NCI-H1417 treated with DMSO at 0.1 percent for 48 hours (cell line): ENCODE measurements around the gene LPGAT1.
"Not testable (repeated sequence)": the region's sequence is repeated elsewhere in the genome, so short reads cannot be mapped to it uniquely, and the experiment has no call there.

Experiments used
- DNase-seq: peaks from one replicate; lab custom pipeline; 2025; lab: John Stamatoyannopoulos, UW

LPGAT1 gene

DNA sequence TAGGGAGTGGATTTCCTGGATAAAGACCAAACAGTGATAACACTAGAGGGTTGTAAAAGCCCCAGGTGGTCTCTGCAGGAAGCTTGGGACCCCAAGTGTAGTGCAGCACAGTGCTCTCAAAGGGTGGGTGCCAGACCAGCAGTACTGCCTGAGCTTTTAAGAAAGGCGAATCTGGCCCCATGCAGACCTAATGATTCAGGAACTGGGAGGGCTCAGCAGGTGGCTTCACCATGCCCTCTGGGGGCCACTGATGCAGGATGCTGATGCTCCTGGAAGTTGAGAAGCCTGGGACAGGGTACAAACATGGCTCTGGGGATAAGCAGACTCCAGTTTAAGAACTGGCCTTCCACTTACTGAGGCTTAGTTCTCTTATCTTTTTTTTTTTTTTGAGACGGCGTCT is 126.0 kb downstream of the LPGAT1 start:
- DNase-seq: no peak

DNA sequence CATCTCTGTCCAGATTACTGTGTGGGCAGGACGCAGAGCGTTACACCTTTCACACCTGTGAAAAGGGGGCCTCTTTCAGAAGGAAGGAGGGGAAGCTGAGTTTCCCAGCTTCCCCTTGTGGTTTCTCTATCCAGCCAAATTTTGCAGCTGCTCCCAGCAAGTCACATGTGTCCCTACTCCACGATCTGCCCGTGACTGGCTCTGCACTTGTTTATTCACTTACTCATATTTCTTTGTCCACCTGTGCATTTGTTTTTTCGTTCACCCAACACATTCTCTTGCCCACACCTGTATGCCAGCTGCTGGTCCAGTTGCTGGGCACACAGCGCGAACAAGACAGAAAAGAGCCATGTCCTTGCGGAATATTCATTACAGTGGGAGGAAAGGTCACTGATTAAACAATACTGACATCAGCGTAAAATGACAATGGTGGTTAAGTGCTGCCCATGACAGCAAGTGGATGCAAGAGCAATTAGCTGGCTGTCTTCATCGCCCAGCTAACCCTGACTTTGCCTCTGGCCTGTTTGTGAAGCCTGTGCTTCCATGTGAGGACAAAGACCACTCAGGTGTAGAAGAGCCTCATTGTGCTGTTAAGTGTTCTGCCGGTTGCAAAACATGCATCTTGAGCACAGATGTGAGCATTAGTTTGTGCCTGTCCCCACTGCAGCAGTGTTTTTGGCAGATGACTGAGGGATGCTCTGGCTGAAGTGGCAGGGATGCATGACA is 126.6 kb downstream of the LPGAT1 start:
- DNase-seq: peak; percentile 62

DNA sequence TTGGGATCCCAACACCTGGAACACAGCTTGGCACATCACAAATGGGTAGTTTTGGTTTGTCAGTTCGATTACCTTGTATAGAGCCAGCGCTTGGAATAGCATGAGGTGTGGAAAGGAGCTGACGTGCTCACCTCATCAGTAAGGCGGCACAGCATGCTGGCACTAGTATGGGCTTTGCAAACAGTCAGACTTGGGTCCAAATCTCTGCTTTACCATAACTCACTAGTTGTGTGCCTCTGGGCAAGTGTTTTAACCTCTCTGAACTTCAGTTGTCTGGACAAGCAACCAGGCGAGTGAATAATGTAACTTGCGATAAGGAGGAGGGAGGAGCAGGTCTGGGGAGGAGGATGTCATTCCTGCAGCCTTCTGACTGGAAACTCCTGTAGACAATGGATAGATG is 128.8 kb downstream of the LPGAT1 start:
- DNase-seq: no peak

DNA sequence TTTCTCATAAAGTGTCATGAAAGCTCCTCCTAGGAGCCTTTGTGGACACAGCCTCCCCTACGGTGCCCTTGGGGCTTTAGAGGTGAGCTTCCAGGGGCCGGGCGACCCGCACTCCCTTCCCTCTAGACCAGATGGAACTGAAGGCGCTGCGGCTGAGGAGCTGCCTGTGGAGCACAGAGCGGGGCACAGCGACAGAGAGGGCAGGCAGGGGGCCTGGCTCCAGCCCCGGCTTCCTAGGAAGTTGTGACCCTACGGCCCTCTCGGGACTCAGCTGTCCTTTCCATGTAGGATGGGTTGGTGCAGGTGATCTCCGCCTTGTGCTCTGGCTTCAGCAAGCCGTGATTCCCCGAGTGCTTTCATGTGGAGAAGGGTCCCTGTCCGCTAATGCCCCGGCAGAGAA is 131.5 kb downstream of the LPGAT1 start:
- DNase-seq: no peak

DNA sequence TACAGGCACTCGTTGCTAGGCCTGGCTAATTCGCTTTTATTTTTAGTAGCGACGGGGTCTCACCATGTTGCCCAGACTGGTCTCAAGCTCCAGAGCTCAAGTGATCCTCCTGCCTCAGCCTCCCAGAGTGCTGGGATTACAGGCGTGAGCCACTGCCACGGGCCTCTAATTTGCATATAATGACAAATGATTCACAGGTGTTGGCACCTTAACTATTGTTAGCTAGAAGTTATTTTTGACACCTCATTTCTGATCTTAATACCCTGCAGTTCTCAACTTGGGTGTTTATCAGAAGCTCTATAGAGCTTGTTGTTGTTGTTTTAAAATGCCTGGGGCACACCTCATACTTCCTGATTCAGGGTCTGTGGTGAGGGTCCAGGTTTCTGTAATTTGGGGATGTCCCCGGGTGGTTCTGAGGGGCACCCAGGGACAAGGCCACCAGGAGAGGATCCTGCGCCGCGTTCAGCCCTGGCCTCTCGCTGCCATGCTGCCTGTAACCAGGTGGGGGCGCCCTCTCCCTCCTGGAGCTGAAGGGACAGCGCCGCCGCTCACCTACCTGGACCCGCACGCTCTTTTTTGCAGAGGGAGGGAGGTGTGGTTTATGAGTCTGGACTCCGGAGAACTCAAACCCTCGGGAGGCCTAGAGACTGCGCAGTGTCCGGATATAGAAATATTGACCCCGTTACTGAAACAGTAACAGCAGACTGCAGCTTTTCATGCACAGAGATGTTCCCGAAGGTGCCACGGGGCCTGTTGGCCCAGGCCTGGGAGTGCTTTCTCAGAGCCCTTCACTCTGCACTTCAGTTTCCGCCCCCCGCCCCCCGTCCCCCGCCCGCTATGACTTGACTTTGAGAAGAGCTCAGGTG is 132.2 kb downstream of the LPGAT1 start:
- no peak for DNase-seq

DNA sequence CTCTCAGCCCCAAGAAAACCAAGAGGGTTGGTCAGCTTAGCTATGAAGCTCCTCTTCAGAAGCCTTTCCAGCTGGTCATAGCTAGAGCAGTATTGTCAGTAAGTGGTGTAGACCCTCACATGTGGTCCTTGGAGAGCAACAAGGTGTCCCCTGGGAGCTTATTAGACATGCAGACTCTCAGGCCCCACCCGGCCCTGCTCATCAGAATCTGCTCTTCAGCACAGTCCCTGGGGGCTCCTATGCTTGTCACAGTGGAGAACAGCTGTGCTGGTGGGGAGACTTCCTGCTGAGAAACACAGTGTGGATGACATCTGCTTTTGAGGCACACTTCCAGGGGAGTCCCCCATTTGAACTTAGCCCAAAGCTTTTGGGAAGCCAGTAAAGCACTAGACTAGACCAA is 133.2 kb downstream of the LPGAT1 start:
- DNase-seq: no peak

DNA sequence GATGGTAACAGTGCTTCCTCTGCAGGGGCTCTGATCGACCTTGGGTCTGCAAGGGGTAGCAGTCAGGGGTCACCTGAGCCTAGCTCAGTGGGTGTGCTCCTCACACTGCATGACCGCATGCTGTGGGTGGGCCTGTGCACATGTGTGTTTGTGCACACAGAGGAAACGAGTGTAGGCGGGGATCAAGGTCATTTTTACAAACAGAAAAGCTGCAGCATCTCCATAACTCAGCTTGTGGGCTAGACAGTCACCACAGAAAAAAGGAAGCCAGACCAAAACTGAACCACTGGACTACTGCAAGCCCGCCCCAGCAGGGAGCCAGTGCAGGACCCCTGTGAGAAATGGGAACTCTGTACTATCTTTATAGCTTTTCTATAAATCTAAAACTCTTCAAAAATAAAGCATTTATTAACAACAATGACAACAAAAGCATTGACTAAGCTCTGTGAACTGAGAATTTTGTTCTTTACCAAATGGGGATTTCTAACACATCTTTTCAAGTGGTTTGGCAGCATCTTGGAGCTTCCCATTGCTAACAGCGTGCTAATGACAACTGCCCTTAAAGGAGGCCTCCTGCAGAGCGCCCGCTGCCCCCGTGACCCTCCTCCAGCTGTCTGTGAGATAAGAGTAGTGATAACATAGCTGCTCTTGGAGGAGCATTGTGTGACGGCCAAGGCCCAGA is 135.3 kb downstream of the LPGAT1 start:
- no peak for DNase-seq

DNA sequence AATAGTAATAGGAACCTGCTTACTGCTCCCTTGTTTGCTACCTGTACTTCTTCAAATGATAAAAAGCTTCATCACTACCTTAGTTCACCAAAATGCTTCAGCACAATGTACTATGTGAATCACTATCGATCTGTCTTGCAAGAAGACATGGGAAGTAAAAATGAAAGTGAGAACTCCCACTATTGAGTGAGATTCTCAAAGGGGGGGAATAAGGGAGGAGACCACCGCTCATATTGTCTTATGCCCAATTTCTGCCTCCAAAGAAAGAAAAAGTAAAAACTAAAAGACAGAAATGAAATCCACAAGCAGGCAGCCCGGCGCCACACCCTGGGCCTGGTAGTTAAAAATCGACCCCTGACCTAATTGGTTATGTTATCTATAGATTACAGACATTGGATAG is 136.7 kb downstream of the LPGAT1 start:
- not testable (repeated sequence) for DNase-seq
